Memory B cell (primary cell): Measurements from ENCODE around the gene TM2D3.
"Not testable (repeated sequence)": the region's sequence is repeated elsewhere in the genome, so short reads cannot be mapped to it uniquely, and the experiment has no call there.

Experiments used
- ATAC-seq: fragments of 150-1000 bp; cut with Tn5 transposase; 2 replicates; pipeline ENCODE4 v1.10.0; 2021; ENCODE audit warnings: low read depth, mild to moderate bottlenecking, moderate library complexity
- DNase-seq, 2 donors: peaks; one replicate each; pipeline ENCODE4 v3.0.0; 2022; ENCODE audit warnings: low spot score in 2 of 2
- H3K27ac Mint-ChIP-seq: one replicate; pipeline ENCODE4 v1.8.0; 2022; ENCODE audit warnings: mild to moderate bottlenecking, moderate library complexity, mixed read lengths
- H3K27me3 Mint-ChIP-seq: one replicate; pipeline ENCODE4 v1.8.0; 2022; ENCODE audit warnings: mixed read lengths
- H3K36me3 Mint-ChIP-seq: one replicate; pipeline ENCODE4 v1.8.0; 2022; ENCODE audit warnings: mild to moderate bottlenecking, mixed read lengths
- H3K4me1 Mint-ChIP-seq: one replicate; pipeline ENCODE4 v1.8.0; 2022; ENCODE audit warnings: mixed read lengths
- H3K4me3 Mint-ChIP-seq: one replicate; pipeline ENCODE4 v1.8.0; 2022; ENCODE audit warnings: mild to moderate bottlenecking, moderate library complexity, mixed read lengths
- H3K9me3 Mint-ChIP-seq: one replicate; pipeline ENCODE4 v1.8.0; 2022; ENCODE audit warnings: mixed read lengths

TM2D3 gene

DNA sequence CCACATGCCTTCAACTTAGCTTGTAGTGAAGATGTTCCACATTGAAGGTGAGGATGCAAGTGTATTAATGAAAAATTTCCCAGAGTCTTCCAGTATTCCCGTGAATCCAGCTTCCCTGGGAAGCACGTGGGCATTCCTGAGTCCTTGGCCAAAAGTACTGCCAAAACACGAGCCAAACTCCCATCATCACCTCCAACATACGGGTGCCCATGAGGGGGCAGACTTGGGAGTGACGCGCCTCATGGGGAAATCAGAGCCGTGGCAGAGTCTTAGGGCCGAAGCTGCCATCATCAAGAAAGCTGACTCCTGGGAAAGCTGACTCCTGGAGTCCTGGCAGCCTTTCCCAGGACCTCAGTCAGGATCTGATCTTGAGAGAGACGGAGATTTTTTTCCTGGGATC, 20.1 kb upstream of the TM2D3 start:
- ATAC-seq (no peak), DNase-seq (no peak)
- H3K27ac Mint-ChIP-seq = no peak overlapping the region
- H3K27me3 Mint-ChIP-seq = no peaks in the 10 kb centered on the region
- peaks cover 7% of the 10 kb centered on the region for H3K4me1 Mint-ChIP-seq
- no peaks in the 10 kb centered on the region for H3K9me3 Mint-ChIP-seq
- H3K36me3 Mint-ChIP-seq = peaks cover 37% of the 10 kb centered on the region
- no peak overlapping the region for H3K4me3 Mint-ChIP-seq

DNA sequence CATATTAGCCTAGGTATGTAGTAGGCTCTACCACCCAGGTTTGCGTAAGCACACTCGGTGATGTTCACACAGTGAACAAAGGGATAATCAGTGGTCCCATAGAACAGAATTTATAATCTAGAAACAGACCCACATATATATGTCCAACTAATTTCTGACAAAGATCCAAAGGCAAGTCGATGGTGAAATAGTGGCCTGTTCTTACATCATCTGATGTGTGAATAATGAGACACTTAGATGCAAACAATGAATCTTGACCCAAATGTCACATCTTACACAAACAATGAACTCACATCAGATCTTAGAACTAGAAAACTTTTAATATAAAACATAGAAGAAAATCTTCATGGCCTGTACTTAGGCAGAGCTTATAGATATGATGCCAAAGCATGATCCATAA, 17.6 kb upstream of the TM2D3 start:
- ATAC-seq (no peak), DNase-seq (no peak)
- Mint-ChIP-seq H3K36me3 (peaks cover 39% of the 10 kb centered on the region), H3K9me3 (no peaks in the 10 kb centered on the region), H3K4me3 (no peak overlapping the region), H3K4me1 (no peaks in the 10 kb centered on the region), H3K27me3 (no peaks in the 10 kb centered on the region), H3K27ac (no peak overlapping the region)

GRCh38 chr15:101667881-101668280, 15.7 kb upstream of the TM2D3 start:
- DNase-seq = no peak
- Mint-ChIP-seq H3K27me3 (no peaks in the 10 kb centered on the region), H3K36me3 (peaks cover 32% of the 10 kb centered on the region), H3K9me3 (no peaks in the 10 kb centered on the region), H3K27ac (no peak overlapping the region), H3K4me1 (no peaks in the 10 kb centered on the region), H3K4me3 (no peak overlapping the region)
- no peak for ATAC-seq

GRCh38 chr15:101664303-101664913, 12.2 kb upstream of the TM2D3 start:
- Mint-ChIP-seq H3K4me1 (no peaks in the 10 kb centered on the region), H3K27me3 (no peaks in the 10 kb centered on the region), H3K27ac (no peak overlapping the region), H3K9me3 (no peaks in the 10 kb centered on the region), H3K4me3 (no peak overlapping the region), H3K36me3 (peaks cover 18% of the 10 kb centered on the region)
- DNase-seq (no peak), ATAC-seq (no peak)

- no peak overlapping the region for H3K27ac Mint-ChIP-seq
- DNase-seq = no peak
- no peaks in the 10 kb centered on the region for H3K27me3 Mint-ChIP-seq
- H3K36me3 Mint-ChIP-seq = peaks cover 12% of the 10 kb centered on the region
- no peaks in the 10 kb centered on the region for H3K4me1 Mint-ChIP-seq
- no peak overlapping the region for H3K4me3 Mint-ChIP-seq
- ATAC-seq = no peak
- no peaks in the 10 kb centered on the region for H3K9me3 Mint-ChIP-seq
Observed at GRCh38 chr15:101662203-101662602, 10.0 kb upstream of the TM2D3 start.

DNA sequence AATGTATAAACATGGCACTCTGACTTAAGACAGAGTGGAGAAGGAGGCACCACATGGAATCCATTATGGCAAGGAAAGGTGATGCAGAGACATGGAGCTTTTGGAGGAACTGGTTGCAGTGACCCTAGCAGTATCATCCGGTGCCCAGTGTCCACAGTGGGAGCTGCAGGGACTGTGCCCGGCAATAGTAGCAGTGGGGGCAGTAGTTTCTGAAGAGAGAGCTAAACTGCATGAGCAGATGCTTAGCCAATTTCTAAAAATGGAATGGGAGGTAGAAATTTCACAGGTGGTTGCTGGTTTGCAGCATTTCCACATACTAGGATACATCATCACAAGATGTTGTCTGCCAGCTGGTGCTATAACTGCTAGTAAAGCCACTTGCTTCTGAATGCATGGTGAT, 7.8 kb upstream of the TM2D3 start:
- no peaks in the 10 kb centered on the region for H3K9me3 Mint-ChIP-seq
- DNase-seq (no peak), ATAC-seq (no peak)
- no peaks in the 10 kb centered on the region for H3K4me1 Mint-ChIP-seq
- no peaks in the 10 kb centered on the region for H3K27me3 Mint-ChIP-seq
- H3K36me3 Mint-ChIP-seq = peaks cover 10% of the 10 kb centered on the region
- H3K27ac Mint-ChIP-seq = no peak overlapping the region
- H3K4me3 Mint-ChIP-seq = no peak overlapping the region

- Mint-ChIP-seq H3K9me3 (no peaks in the 10 kb centered on the region), H3K27ac (no peak overlapping the region), H3K4me1 (peaks cover 3% of the 10 kb centered on the region), H3K27me3 (no peaks in the 10 kb centered on the region), H3K36me3 (peaks cover 7% of the 10 kb centered on the region), H3K4me3 (no peak overlapping the region)
- ATAC-seq (no peak), DNase-seq (no peak)
Observed at GRCh38 chr15:101657968-101658784, 6.0 kb upstream of the TM2D3 start.

DNA sequence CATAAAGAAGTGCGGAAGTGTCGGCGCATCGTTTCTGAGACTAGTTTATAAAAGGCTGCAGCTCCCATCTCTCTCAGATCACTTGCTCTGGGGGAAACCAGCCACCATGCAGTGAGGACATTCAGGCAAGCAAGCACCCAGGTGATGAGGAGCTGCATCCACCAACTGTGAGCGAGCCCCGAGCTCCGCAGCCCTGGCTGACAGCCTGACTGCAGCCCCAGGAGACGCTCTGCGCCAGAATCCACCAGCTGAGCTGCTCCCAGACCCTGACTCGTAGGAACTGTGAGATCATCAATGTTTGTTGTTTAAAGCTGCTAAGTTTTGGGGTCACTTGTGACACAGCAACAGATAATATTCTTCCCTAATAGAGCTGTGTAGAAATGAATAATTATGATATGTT, 5.0 kb upstream of the TM2D3 start:
- no peak for ATAC-seq

DNA sequence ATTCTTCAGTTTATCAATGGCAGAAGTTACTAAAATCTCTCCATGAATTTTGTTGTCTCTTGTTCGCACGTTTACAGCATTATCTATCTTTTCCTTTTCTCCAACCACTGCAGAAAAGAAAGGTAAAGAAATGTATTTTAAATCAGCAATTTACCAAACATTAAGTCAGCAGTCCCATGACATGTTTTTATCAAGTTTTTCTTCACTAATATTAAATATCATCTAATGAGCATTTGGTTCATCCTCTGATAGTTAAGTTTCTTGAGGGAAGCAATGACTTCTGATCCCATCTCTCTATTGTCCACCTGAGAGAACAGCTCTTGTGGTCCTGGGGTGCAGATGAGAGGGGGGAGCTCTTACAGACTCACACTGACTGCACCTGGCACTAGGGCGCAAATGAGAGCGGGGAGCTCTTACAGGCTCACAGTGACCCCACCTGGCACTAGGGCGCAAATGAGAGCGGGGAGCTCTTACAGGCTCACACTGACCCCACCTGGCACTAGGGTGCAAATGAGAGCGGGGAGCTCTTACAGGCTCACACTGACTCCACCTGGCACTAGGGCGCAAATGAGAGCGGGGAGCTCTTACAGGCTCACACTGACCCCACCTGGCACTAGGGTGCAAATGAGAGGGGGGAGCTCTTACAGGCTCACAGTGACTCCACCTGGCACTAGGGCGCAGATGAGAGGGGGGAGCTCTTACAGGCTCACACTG, 2.6 kb upstream of the TM2D3 start:
- ATAC-seq, H3K9me3 Mint-ChIP-seq, H3K4me1 Mint-ChIP-seq, H3K27ac Mint-ChIP-seq, H3K36me3 Mint-ChIP-seq, H3K27me3 Mint-ChIP-seq, H3K4me3 Mint-ChIP-seq: not testable (repeated sequence)
- DNase-seq = peak in 1 of 2 donors; percentile 7

More for the DNA sequence above, 5.0 kb upstream of the TM2D3 start:
- Mint-ChIP-seq H3K27ac (no peak overlapping the region), H3K27me3 (no peaks in the 10 kb centered on the region), H3K36me3 (peaks cover 7% of the 10 kb centered on the region), H3K4me1 (peaks cover 3% of the 10 kb centered on the region), H3K4me3 (no peak overlapping the region), H3K9me3 (no peaks in the 10 kb centered on the region)
- no peak for DNase-seq

DNA sequence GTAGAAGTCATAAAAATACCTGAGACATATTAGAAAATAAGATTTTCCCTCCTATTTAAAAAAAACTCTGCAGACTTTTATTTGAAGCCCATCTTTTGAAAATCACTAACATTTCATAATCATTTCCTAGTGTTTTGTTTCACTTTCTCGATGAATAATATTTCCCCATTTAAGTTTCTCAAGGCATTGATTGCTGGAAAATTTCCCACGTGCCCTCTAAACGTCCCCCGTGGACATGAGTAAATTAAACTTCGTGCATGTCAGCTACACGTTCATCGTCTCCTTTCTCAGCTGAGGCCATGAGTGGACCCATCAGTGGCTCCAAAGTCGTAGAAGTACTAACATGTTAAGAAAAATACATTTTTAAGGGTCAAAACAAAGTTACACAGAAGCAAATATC, 2.0 kb upstream of the TM2D3 start:
- Mint-ChIP-seq H3K27me3 (no peaks in the 10 kb centered on the region), H3K4me1 (peaks cover 12% of the 10 kb centered on the region), H3K9me3 (no peaks in the 10 kb centered on the region), H3K4me3 (peak overlapping the region; percentile 29), H3K36me3 (peaks cover 5% of the 10 kb centered on the region), H3K27ac (no peak overlapping the region)
- ATAC-seq (no peak), DNase-seq (no peak)

GRCh38 chr15:101652786-101653430, 727 bp upstream of the TM2D3 start:
- Mint-ChIP-seq H3K27ac (peak overlapping the region; percentile 92), H3K4me3 (peak overlapping the region; percentile 88), H3K27me3 (no peaks in the 10 kb centered on the region), H3K36me3 (peaks cover 3% of the 10 kb centered on the region), H3K4me1 (peaks cover 12% of the 10 kb centered on the region), H3K9me3 (no peaks in the 10 kb centered on the region)
- ATAC-seq (no peak), DNase-seq (no peak)

DNA sequence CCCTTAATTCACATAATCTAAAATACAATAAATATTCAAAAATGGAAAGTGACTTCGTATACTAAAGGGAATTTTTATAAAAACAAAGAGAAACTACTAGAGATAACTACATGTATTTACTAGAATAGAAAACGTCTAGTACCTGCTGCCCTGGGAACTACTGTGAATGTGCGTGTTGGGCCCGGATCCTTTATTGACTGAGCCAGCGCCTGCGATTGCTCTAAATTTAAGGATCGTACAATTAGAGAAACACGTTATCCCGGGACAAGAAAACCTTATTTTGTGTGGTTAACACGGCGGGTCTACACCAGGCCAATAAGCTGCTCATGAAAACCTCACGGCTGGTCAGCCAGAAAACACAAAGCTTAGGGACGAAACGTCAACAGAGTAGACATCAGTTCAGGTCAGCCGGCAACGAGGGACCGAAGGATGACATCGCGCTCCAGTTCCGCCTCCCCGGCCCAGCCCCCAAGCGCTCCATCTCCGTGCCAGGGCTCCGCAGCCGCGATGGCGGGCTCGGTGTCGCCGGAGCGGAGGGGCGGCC, 555 bp downstream of the TM2D3 start:
- Mint-ChIP-seq H3K36me3 (peaks cover 3% of the 10 kb centered on the region), H3K4me1 (peaks cover 12% of the 10 kb centered on the region), H3K4me3 (peak overlapping the region; percentile 88), H3K27ac (peak overlapping the region; percentile 92), H3K9me3 (no peaks in the 10 kb centered on the region), H3K27me3 (no peaks in the 10 kb centered on the region)
- DNase-seq (no peak), ATAC-seq (peak; percentile 48)

DNA sequence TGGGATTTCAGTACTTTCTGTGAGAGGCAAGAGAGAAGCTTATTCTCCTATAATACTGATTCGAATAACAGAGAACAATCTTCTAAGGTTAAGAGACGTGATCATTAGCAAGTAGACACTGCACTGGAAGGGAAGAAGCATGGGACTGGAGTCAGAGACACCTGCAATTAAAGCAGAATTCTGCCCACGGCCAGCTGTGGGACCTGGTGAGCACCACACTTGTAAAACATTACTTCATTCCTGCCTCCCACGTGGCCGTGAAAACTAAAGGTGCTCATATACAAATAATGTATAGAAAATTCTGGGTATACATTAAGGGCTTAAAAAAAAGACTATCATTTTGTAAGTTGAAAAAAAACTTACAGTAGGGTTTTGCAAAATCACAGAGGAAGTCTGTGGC, 2.0 kb downstream of the TM2D3 start:
- no peaks in the 10 kb centered on the region for H3K9me3 Mint-ChIP-seq
- ATAC-seq = no peak
- no peak for DNase-seq
- H3K27me3 Mint-ChIP-seq = no peaks in the 10 kb centered on the region
- peaks cover 12% of the 10 kb centered on the region for H3K36me3 Mint-ChIP-seq
- no peak overlapping the region for H3K4me3 Mint-ChIP-seq
- peaks cover 14% of the 10 kb centered on the region for H3K4me1 Mint-ChIP-seq
- no peak overlapping the region for H3K27ac Mint-ChIP-seq

DNA sequence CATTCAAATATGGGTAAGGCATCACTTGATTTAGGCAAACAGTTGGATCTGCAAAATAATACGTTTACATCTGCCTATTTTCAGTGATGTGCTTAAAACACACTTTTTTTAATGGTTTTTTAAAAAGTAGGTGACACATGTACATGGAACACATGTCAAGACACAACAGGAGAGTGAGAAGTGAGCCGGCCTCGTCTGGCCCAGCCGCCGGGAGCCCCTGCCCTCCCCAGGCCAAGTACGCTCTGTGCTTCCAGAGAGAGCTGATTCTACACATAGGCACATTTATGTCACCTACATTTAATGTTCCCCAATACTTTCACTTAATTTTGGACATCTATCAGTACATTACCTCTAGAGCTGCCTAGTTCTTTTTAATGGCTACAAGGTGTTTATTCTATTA, 3.8 kb downstream of the TM2D3 start:
- no peaks in the 10 kb centered on the region for H3K9me3 Mint-ChIP-seq
- ATAC-seq (no peak), DNase-seq (no peak)
- H3K4me1 Mint-ChIP-seq = peaks cover 13% of the 10 kb centered on the region
- no peak overlapping the region for H3K27ac Mint-ChIP-seq
- H3K27me3 Mint-ChIP-seq = no peaks in the 10 kb centered on the region
- H3K36me3 Mint-ChIP-seq = peaks cover 21% of the 10 kb centered on the region
- no peak overlapping the region for H3K4me3 Mint-ChIP-seq
